A673 (cell line): ENCODE results near the gene SEC62. TPM values are rescaled to one million over a fixed set of nuclear protein-coding genes. Genes with fewer than 3 reads are reported as not detected.
"Not testable (repeated sequence)": the region's sequence is repeated elsewhere in the genome, so short reads cannot be mapped to it uniquely, and the experiment has no call there.

ENCODE experiments used
- BruUV-seq: library from RNA; stranded (reverse); fragments of 400-500 nt; replicated peaks from 2 replicates; lab custom pipeline; 2021; lab: Mats Ljungman, UMichigan
- CTCF ChIA-PET: fragments of 300-600 bp; sonication (Branson Sonifier 250); formaldehyde crosslinking; loops from one replicate; lab custom pipeline; 2022; ENCODE audit warnings: antibody characterized with exemption; lab: Charles Lee
- POLR2A ChIA-PET: fragments of 300-600 bp; sonication (Branson Sonifier 250); formaldehyde crosslinking; loops from one replicate; lab custom pipeline; 2022; ENCODE audit warnings: antibody characterized with exemption; ENCODE audit not compliant: low non-redundant PET; lab: Charles Lee
- DNase-seq: peaks from one replicate; pipeline ENCODE4 v3.0.0-alpha.2; 2015; ENCODE audit warnings: low spot score
- H3K27ac ChIP-seq: fragments of 200-600 bp; sonication (generic); 2 replicates; pipeline ENCODE4 v1.5.1; 2016; ENCODE audit warnings: mixed run types, low read depth, mild to moderate bottlenecking, mixed read lengths, antibody characterized with exemption, low read length; ENCODE audit not compliant: poor library complexity, severe bottlenecking
- H3K27me3 ChIP-seq: fragments of 200-600 bp; sonication (generic); replicated peaks from 2 replicates; pipeline ENCODE4 v1.6.1; 2017; ENCODE audit warnings: mixed run types, low read depth, mild to moderate bottlenecking, mixed read lengths, antibody characterized with exemption, low read length; ENCODE audit not compliant: insufficient read depth, poor library complexity
- H3K36me3 ChIP-seq: fragments of 200-600 bp; sonication (generic); 2 replicates; pipeline ENCODE4 v1.6.1; 2016; ENCODE audit warnings: mixed run types, mild to moderate bottlenecking, mixed read lengths, antibody characterized with exemption, low read length; ENCODE audit not compliant: insufficient read depth, poor library complexity, severe bottlenecking
- H3K4me1 ChIP-seq: fragments of 200-600 bp; sonication (generic); 2 replicates; pipeline ENCODE4 v1.6.1; 2017; ENCODE audit warnings: mixed run types, mild to moderate bottlenecking, mixed read lengths, antibody characterized with exemption, low read length; ENCODE audit not compliant: insufficient read depth, poor library complexity, severe bottlenecking
- H3K4me3 ChIP-seq: fragments of 200-600 bp; sonication (generic); 2 replicates; pipeline ENCODE4 v1.5.1; 2016; ENCODE audit warnings: low read depth, mixed run types, mild to moderate bottlenecking, mixed read lengths, low read length; ENCODE audit not compliant: poor library complexity, severe bottlenecking
- H3K9me3 ChIP-seq: fragments of 200-600 bp; sonication (generic); 2 replicates; pipeline ENCODE4 v1.6.1; 2016; ENCODE audit warnings: mixed run types, low read depth, mild to moderate bottlenecking, mixed read lengths, antibody characterized with exemption, low read length; ENCODE audit not compliant: poor library complexity, severe bottlenecking
- EZH2 ChIP-seq: fragments of 200-600 bp; sonication (generic); IDR thresholded peaks from 2 replicates; pipeline ENCODE4 v1.6.1; 2017; ENCODE audit warnings: borderline replicate concordance, low read depth, mild to moderate bottlenecking, mixed read lengths, antibody characterized with exemption, low read length; ENCODE audit not compliant: poor library complexity, severe bottlenecking
- intact Hi-C: fragments of 100-400 bp; cut with micrococcal nuclease; formaldehyde crosslinking; loops from one replicate; pipeline ENCODE4 v1.10.0; 2022; ENCODE audit not compliant: unreplicated experiment
- total RNA-seq: library from RNA; stranded (reverse); gene quantifications from 2 replicates; pipeline ENCODE4 v1.2.3, GENCODE V29; 2021
- TF ChIP-seq, protein P1 (sequence below): fragments of 300-800, 200-600 bp; sonication (generic); conservative IDR thresholded peaks from 2 replicates; pipeline ENCODE4 v1.5.1; 2017; ENCODE audit warnings: low read depth, mild to moderate bottlenecking, antibody characterized with exemption, low read length, moderate library complexity, mixed read lengths

SEC62 gene
- total RNA-seq, 1 experiment from 2014 or later: 80.9 TPM

- POLR2A ChIA-PET: no interaction called here
- Histone ChIP-seq H3K4me1 (no peaks in the 10 kb centered on the region), H3K36me3 (no peaks in the 10 kb centered on the region), H3K27me3 (no peaks in the 10 kb centered on the region), H3K27ac (no peak overlapping the region), H3K4me3 (no peak overlapping the region), H3K9me3 (no peaks in the 10 kb centered on the region)
- DNase-seq: no peak
- CTCF ChIA-PET: no interaction called here
- BruUV-seq: no TSS peak
- TF ChIP-seq EZH2: no peak
- TF ChIP-seq, protein P1, sequence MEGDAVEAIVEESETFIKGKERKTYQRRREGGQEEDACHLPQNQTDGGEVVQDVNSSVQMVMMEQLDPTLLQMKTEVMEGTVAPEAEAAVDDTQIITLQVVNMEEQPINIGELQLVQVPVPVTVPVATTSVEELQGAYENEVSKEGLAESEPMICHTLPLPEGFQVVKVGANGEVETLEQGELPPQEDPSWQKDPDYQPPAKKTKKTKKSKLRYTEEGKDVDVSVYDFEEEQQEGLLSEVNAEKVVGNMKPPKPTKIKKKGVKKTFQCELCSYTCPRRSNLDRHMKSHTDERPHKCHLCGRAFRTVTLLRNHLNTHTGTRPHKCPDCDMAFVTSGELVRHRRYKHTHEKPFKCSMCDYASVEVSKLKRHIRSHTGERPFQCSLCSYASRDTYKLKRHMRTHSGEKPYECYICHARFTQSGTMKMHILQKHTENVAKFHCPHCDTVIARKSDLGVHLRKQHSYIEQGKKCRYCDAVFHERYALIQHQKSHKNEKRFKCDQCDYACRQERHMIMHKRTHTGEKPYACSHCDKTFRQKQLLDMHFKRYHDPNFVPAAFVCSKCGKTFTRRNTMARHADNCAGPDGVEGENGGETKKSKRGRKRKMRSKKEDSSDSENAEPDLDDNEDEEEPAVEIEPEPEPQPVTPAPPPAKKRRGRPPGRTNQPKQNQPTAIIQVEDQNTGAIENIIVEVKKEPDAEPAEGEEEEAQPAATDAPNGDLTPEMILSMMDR: no peak
- intact Hi-C loops: no loop called here
These were observed 46.2 kb downstream of the SEC62 start for GRCh38 chr3:170012683-170013400.

GRCh38 chr3:170016057-170016456 lies 49.5 kb downstream of the SEC62 start:
- Histone ChIP-seq H3K27me3 (no peaks in the 10 kb centered on the region), H3K9me3 (no peaks in the 10 kb centered on the region), H3K36me3 (no peaks in the 10 kb centered on the region), H3K27ac (no peak overlapping the region), H3K4me1 (no peaks in the 10 kb centered on the region), H3K4me3 (no peak overlapping the region)
- ChIA-PET CTCF (no interaction called here), POLR2A (no interaction called here)
- TF ChIP-seq EZH2: no peak
- TF ChIP-seq, protein P1: no peak
- no peak for DNase-seq
- no TSS peak for BruUV-seq
- intact Hi-C loops: no loop called here

DNA sequence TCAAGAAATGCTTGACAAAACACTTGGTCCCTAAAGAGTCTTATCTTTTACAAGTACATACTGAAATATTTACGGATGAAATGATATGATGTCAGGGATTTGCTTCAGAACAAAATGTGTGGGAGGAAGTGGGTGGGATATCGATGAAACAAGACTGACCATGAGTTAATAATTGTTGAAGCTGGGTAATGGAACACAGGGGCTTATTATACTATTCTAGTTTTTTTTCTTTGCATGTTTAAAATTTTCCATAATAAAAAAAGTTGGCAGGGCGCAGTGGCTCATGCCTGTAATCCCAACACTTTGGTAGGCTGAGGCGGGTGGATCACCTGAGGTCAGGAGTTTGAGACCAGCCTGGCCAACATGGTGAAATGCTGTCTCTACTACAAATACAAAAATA lies 52.7 kb downstream of the SEC62 start:
- H3K4me3 ChIP-seq, POLR2A ChIA-PET, BruUV-seq, DNase-seq, intact Hi-C loops, H3K9me3 ChIP-seq, H3K27me3 ChIP-seq, H3K27ac ChIP-seq, CTCF ChIA-PET, H3K4me1 ChIP-seq, H3K36me3 ChIP-seq: not testable (repeated sequence)

- no TSS peak for BruUV-seq
- no peaks in the 10 kb centered on the region for H3K4me1 ChIP-seq
- no peaks in the 10 kb centered on the region for H3K27me3 ChIP-seq
- no peak for DNase-seq
- no peaks in the 10 kb centered on the region for H3K36me3 ChIP-seq
- no peak overlapping the region for H3K27ac ChIP-seq
- no peaks in the 10 kb centered on the region for H3K9me3 ChIP-seq
- H3K4me3 ChIP-seq: no peak overlapping the region
- ChIA-PET CTCF (interaction anchor here (0.6 kb wide), 1 partner anchor 19 kb away, joined by 3 read pairs; no protein-coding TSS in a partner anchor), POLR2A (interaction anchor here (0.6 to 0.8 kb wide), 2 partner anchors 21 to 159 kb away, joined by 3 to 11 read pairs; no protein-coding TSS in a partner anchor)
- TF ChIP-seq EZH2: no peak
- TF ChIP-seq, protein P1: peak; percentile 26; the same call in 1 of the 2 replicates
- intact Hi-C loops: no loop called here
These were observed 54.5 kb downstream of the SEC62 start for GRCh38 chr3:170021083-170021482.
